ENCODE data around the gene SUFU.
A peak's percentile ranks its signal among the peaks of the same experiment; 100 is the strongest.

The SUFU gene

DNA sequence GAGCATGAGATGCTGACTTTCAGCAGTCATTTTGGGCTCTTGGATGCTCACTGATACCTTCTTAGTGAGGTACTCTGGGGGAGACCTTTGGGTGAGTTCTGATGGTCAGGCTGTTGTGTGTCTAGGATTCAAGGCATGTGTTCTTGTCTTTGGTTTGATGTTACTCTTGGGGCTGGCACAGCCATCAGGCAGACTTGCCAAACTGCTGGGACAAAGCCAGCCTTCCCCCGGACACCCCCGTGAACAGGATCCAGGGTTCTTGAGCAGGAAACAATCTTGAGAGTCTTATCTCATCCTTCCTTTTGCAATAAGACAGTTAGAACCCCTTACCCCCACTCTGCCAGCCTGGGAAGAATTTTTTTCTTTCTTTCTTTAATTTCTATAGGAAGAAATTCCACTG lies 42.2 kb downstream of the SUFU start:
- FAIRE-seq: no peak
- DNase-seq (ENCODE audit: insufficient read length): no peak
- TF ChIP-seq POLR2AphosphoS5 (IDR thresholded peaks at IDR 0.05; ENCODE audit: low read depth, low read length) (no peak), POLR2A (IDR thresholded peaks at IDR 0.05; ENCODE audit: low read depth, low read length) (no peak)

DNA sequence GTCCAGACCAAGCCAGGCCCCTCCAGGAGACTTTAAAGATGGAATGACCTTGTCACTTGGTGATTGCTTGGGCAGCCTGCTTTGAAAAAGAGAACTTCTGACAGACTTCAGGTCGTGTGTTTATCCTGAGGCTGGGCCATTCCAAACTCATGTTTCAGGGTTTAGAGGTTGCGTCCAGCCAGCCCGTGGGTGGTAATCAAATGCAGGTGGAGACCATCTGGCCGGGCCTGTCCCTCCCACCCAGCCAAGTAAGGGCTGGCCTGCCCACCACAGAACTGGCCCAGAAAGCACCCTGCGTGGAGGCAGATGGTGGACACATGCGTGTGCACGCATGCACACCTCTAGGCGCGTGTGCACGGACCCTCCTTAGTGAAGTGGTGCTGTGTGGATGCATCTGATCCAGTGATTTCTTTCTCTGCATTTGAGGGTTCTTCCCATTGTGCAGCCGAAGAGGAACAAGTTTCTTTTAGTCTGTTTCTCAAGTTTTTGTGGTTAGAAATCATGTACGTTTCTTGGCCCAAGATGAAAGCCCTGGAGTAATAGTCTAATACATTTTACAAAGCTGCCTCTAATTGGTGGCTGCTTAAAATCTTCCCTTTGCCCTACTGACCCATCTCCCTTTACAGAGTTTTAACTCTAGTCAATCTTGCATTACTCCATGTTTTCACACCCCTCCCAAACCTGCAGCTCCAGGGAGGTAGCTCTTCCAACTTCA lies 43.0 kb downstream of the SUFU start:
- no peak for DNase-seq (ENCODE audit: insufficient read length)
- TF ChIP-seq POLR2AphosphoS5 (IDR thresholded peaks at IDR 0.05; ENCODE audit: low read depth, low read length): no peak
- TF ChIP-seq POLR2A (IDR thresholded peaks at IDR 0.05; ENCODE audit: low read depth, low read length): no peak
- no peak for TF ChIP-seq TAF1 (IDR thresholded peaks at IDR 0.05; ENCODE audit: borderline replicate concordance, low read depth, low read length)
- peak; percentile 21 for FAIRE-seq

DNA sequence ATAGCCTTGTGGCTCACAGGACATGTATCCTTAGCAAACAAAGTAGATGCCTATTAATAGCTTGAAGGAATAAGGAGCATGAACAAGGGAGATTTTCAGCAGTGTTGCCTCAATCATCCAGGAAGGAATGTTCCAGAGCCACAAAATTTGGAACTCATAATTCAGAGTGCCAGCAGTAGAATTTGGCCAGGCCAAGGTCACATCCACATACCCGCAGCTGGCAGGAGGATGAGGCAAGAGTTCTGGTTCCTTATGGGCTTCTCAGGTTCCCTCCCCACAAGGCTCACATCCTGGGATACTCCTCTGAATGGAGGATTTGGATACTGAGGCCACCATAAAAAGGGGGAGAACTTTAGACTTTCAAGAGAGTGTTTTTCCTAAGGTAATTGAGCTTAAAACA lies 45.8 kb downstream of the SUFU start:
- FAIRE-seq: no peak
- DNase-seq (ENCODE audit: insufficient read length): no peak
- TF ChIP-seq POLR2AphosphoS5 (IDR thresholded peaks at IDR 0.05; ENCODE audit: low read depth, low read length): no peak
- no peak for TF ChIP-seq POLR2A (IDR thresholded peaks at IDR 0.05; ENCODE audit: low read depth, low read length)
- TF ChIP-seq TAF1 (IDR thresholded peaks at IDR 0.05; ENCODE audit: borderline replicate concordance, low read depth, low read length): no peak

DNA sequence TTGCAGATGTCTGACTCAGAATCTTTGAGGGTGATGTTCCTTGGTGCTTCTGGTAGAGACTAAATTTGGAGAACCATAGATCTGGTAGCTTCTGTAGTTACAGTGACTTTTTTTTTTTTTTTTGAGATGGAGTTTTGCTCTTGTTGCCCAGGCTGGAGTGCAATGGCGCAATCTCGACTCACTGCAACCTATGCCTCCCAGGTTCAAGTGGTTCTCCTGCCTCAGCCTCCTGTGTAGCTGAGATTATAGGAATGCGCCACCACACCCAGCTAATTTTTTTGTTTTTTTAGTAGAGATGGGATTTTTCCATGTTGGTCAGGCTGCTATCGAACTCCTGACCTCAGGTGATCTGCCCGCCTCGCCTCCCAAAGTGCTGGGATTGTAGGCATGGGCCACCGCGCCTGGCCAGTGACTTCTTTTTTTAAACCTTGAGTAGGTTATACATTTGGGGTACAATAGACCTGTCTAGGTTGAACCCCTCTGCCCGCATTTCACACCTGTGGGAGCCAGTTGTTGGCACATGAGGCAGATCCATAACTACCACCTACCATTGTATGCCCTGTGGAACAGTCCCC lies 47.0 kb downstream of the SUFU start:
- no peak for FAIRE-seq
- no peak for TF ChIP-seq POLR2AphosphoS5 (IDR thresholded peaks at IDR 0.05; ENCODE audit: low read depth, low read length)
- no peak for TF ChIP-seq POLR2A (IDR thresholded peaks at IDR 0.05; ENCODE audit: low read depth, low read length)
- no peak for TF ChIP-seq TAF1 (IDR thresholded peaks at IDR 0.05; ENCODE audit: borderline replicate concordance, low read depth, low read length)

GRCh38 chr10:102552533-102552932 lies 48.8 kb downstream of the SUFU start:
- no peak for TF ChIP-seq POLR2AphosphoS5 (IDR thresholded peaks at IDR 0.05; ENCODE audit: low read depth, low read length)
- no peak for TF ChIP-seq POLR2A (IDR thresholded peaks at IDR 0.05; ENCODE audit: low read depth, low read length)
- TF ChIP-seq TAF1 (IDR thresholded peaks at IDR 0.05; ENCODE audit: borderline replicate concordance, low read depth, low read length): no peak
- FAIRE-seq: no peak
- DNase-seq (ENCODE audit: insufficient read length): no peak

More for the DNA sequence above, 47.0 kb downstream of the SUFU start:
- no peak for DNase-seq (ENCODE audit: insufficient read length)

DNA sequence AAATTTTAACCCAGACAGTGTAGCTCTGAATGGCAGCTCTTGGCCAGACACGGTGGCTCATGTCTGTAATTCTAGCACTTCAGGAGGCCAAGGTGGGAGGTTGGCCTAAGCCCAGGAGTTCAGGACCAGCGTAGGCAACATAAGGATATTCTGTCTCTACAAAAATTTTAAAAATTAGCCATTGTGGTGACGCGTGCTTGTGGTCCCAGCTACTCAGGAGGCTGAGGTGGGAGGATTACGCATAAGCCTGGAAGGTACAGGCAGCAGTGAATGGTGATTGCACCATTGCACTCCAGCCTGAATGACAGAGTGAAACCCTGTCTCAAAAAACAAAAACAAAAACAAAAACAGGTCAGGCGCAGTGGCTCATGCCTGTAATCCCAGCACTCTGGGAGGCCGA lies 50.0 kb downstream of the SUFU start:
- FAIRE-seq (no peak), DNase-seq (ENCODE audit: insufficient read length) (no peak)
- TF ChIP-seq POLR2AphosphoS5 (IDR thresholded peaks at IDR 0.05; ENCODE audit: low read depth, low read length): no peak
- no peak for TF ChIP-seq POLR2A (IDR thresholded peaks at IDR 0.05; ENCODE audit: low read depth, low read length)
- no peak for TF ChIP-seq TAF1 (IDR thresholded peaks at IDR 0.05; ENCODE audit: borderline replicate concordance, low read depth, low read length)

GRCh38 chr10:102554531-102554930 lies 50.8 kb downstream of the SUFU start:
- DNase-seq (ENCODE audit: insufficient read length) (no peak), FAIRE-seq (no peak)
- TF ChIP-seq POLR2A (IDR thresholded peaks at IDR 0.05; ENCODE audit: low read depth, low read length) (no peak), TAF1 (IDR thresholded peaks at IDR 0.05; ENCODE audit: borderline replicate concordance, low read depth, low read length) (no peak), POLR2AphosphoS5 (IDR thresholded peaks at IDR 0.05; ENCODE audit: low read depth, low read length) (no peak)

GRCh38 chr10:102555781-102556328 lies 52.1 kb downstream of the SUFU start:
- FAIRE-seq (no peak), DNase-seq (ENCODE audit: insufficient read length) (no peak)
- TF ChIP-seq TAF1 (IDR thresholded peaks at IDR 0.05; ENCODE audit: borderline replicate concordance, low read depth, low read length) (no peak), POLR2AphosphoS5 (IDR thresholded peaks at IDR 0.05; ENCODE audit: low read depth, low read length) (no peak), POLR2A (IDR thresholded peaks at IDR 0.05; ENCODE audit: low read depth, low read length) (no peak)

- DNase-seq (ENCODE audit: insufficient read length): no peak
- no peak for TF ChIP-seq POLR2AphosphoS5 (IDR thresholded peaks at IDR 0.05; ENCODE audit: low read depth, low read length)
- TF ChIP-seq TAF1 (IDR thresholded peaks at IDR 0.05; ENCODE audit: borderline replicate concordance, low read depth, low read length): no peak
- no peak for TF ChIP-seq POLR2A (IDR thresholded peaks at IDR 0.05; ENCODE audit: low read depth, low read length)
- no peak for FAIRE-seq
Measured at GRCh38 chr10:102557569-102557968, 53.8 kb downstream of the SUFU start.

DNA sequence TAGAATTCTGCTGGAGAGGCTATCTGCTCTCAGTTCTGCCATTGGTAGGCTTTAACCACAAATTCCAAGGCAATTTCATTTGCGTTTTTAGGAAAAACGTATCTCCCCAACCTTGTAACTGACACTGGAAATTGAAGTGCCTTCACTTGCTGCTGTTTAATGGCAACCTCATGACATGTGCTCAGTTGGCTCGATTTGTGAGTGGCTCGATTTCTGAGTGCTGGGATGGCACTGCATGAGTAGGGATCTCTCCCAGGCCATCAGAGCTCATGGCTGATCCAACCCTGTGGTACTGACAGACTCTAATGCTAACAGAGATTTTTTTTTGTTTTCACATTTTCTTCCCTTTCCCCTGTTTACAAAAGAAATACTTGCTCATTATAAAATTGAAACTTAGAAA lies 56.0 kb downstream of the SUFU start:
- no peak for TF ChIP-seq TAF1 (IDR thresholded peaks at IDR 0.05; ENCODE audit: borderline replicate concordance, low read depth, low read length)
- no peak for TF ChIP-seq POLR2AphosphoS5 (IDR thresholded peaks at IDR 0.05; ENCODE audit: low read depth, low read length)
- no peak for TF ChIP-seq POLR2A (IDR thresholded peaks at IDR 0.05; ENCODE audit: low read depth, low read length)
- FAIRE-seq (no peak), DNase-seq (ENCODE audit: insufficient read length) (no peak)

DNA sequence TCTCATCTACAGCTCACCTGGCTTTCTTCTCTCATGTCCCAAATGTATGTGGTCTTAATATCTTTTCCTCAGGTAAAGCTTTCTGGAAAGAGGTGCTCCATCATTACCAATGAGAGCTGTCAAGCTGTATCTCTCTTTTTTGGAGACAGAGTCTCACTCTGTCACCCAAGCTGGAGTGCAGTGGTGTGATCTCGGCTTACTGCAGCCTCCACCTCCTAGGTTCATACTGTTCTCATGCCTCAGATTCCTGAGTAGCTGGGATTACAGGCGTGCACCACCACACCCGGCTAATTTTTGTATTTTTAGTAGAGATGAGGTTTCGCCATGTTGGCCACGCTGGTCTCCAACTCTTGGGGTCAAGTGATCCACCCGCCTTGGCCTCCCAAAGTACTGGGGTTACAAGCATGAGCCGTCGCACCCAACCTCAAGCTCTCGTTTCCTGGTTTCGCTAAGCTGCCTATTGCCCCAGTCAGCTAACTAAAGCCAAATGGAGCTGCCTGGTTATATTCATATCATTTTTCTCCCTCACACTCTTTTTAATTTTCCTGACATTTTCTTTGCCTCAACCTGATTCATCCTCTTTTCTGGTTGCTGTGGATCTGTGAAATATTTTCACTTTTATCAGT lies 60.5 kb downstream of the SUFU start:
- DNase-seq (ENCODE audit: insufficient read length) (no peak), FAIRE-seq (peak; percentile 33)
- TF ChIP-seq POLR2A (IDR thresholded peaks at IDR 0.05; ENCODE audit: low read depth, low read length) (no peak), POLR2AphosphoS5 (IDR thresholded peaks at IDR 0.05; ENCODE audit: low read depth, low read length) (no peak), TAF1 (IDR thresholded peaks at IDR 0.05; ENCODE audit: borderline replicate concordance, low read depth, low read length) (no peak)

GRCh38 chr10:102565793-102566192 lies 62.0 kb downstream of the SUFU start:
- DNase-seq (ENCODE audit: insufficient read length) (no peak), FAIRE-seq (no peak)
- TF ChIP-seq POLR2A (IDR thresholded peaks at IDR 0.05; ENCODE audit: low read depth, low read length): no peak
- no peak for TF ChIP-seq POLR2AphosphoS5 (IDR thresholded peaks at IDR 0.05; ENCODE audit: low read depth, low read length)
- no peak for TF ChIP-seq TAF1 (IDR thresholded peaks at IDR 0.05; ENCODE audit: borderline replicate concordance, low read depth, low read length)
